Esophagus muscularis mucosa (tissue), 4 donors: Measurements from ENCODE around the gene PTPN18. TPM values are rescaled to one million over a fixed set of nuclear protein-coding genes. Genes with fewer than 3 reads are reported as not detected.

ENCODE experiments used
- DNase-seq: peaks from one replicate; pipeline ENCODE4 v3.0.0-alpha.2; 2017; ENCODE audit errors: extremely low spot score
- H3K27ac ChIP-seq, 4 donors: fragments of 200-600 bp; sonication (generic); replicated peaks in 1 of 4; 1 replicate in 3 of 4; 2 replicates in 1 of 4; pipeline ENCODE4 v1.5.1; 2016 to 2019; ENCODE audit warnings: mild to moderate bottlenecking in 1 of 4
- H3K27me3 ChIP-seq, 4 donors: fragments of 200-600 bp; sonication (generic); one replicate each; pipeline versions ENCODE4 v1.5.1 to v1.6.0; 2016 to 2019
- H3K36me3 ChIP-seq, 4 donors: fragments of 200-600 bp; sonication (generic); one replicate each; pipeline ENCODE4 v1.5.1; 2016 to 2019
- H3K4me1 ChIP-seq, 4 donors: fragments of 200-600 bp; sonication (generic); one replicate each; pipeline ENCODE4 v1.5.1; 2016 to 2019
- H3K4me3 ChIP-seq, 4 donors: fragments of 200-600 bp; sonication (generic); 1 replicate in 2 of 4; 2 replicates in 2 of 4; pipeline ENCODE4 v1.5.1; 2016 to 2019; ENCODE audit warnings: mild to moderate bottlenecking in 4 of 4, moderate library complexity in 1 of 4
- H3K9me3 ChIP-seq, 4 donors: fragments of 200-600 bp; sonication (generic); 1 replicate in 3 of 4; 2 replicates in 1 of 4; pipeline ENCODE4 v1.5.1; 2016 to 2019
- EP300 ChIP-seq: sonication (generic); formaldehyde crosslinking; IDR thresholded peaks from one replicate; pipeline ENCODE4 v1.6.1; 2017; ENCODE audit warnings: antibody characterized with exemption
- POLR2A ChIP-seq: fragments of 450-650 bp; IDR thresholded peaks from one replicate; pipeline ENCODE4 v1.6.1; 2017; ENCODE audit warnings: antibody characterized with exemption, moderate library complexity, mild to moderate bottlenecking, low read depth
- POLR2AphosphoS5 ChIP-seq, 2 donors: sonication (generic); formaldehyde crosslinking; IDR thresholded peaks; one replicate each; pipeline ENCODE4 v1.6.1; 2017; ENCODE audit warnings: antibody characterized with exemption in 2 of 2
- WGBS: methylation state at CpG from one replicate; pipeline ENCODE4 v1.1.5; 2018; 5-methylcytosine and 5-hydroxymethylcytosine counted together
- intact Hi-C: fragments of 100-400 bp; cut with DNase I; formaldehyde crosslinking; loops from one replicate; pipeline ENCODE4 v1.15.1; 2023
- total RNA-seq, 4 donors: library from RNA; depleted of rRNA; stranded (reverse); fragments of >200 nt; gene quantifications; one replicate each; pipeline versions ENCODE4 v1.1.0 to v1.2.1, GENCODE V29; 2016
- TF ChIP-seq, protein P1 (sequence below), 3 experiments: fragments of 200-600 bp in 2 of 3; fragments of 450-650 bp in 1 of 3; sonication (generic) in 2 of 3; IDR thresholded peaks; one replicate each; pipeline ENCODE4 v1.5.1; 2017 to 2019; ENCODE audit warnings: antibody characterized with exemption in 3 of 3, mild to moderate bottlenecking in 2 of 3, moderate library complexity in 1 of 3

PTPN18 gene, protein sequence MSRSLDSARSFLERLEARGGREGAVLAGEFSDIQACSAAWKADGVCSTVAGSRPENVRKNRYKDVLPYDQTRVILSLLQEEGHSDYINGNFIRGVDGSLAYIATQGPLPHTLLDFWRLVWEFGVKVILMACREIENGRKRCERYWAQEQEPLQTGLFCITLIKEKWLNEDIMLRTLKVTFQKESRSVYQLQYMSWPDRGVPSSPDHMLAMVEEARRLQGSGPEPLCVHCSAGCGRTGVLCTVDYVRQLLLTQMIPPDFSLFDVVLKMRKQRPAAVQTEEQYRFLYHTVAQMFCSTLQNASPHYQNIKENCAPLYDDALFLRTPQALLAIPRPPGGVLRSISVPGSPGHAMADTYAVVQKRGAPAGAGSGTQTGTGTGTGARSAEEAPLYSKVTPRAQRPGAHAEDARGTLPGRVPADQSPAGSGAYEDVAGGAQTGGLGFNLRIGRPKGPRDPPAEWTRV
- 10 to 100 TPM; 36.6 to 60.2 (median 50.3) TPM for total RNA-seq

DNA sequence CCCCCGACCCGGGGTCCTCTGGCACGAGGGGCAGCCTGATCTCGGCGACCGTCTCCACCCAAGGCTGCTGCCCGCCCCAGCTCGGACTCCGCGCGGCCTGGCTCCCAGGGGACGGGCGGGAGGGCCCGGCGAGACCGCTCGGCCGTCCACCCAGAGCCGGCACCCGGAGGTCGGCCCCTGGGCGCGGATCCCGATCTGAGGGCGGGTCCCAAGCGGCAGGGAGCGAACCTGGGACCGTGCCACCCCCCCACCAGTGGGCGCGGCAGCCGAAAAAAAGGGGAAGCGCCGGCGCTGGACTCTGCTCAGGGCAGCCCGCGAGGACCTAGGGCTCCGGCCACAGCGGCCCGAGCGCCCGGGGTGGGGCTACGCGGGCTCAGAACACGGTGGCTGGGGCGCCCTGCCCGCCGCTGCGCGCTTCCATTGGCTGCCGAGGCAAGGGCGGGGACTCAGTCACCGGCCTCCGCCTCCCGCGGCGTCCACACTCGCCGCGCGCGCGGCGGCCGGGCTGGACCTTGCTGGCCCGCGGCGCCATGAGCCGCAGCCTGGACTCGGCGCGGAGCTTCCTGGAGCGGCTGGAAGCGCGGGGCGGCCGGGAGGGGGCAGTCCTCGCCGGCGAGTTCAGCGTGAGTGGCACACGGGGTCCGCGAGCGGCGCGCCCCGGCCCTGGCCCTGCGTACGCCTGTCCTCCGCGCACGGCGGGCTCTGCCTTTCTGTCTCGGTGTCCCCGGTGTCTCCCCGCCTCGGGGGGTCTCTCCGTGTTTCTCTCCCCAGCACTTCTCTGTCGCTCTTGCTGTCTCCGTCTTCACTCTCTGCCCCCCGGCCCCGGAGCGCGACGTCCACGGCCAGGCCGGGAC, at the start of gene PTPN18:
Gene PTPN18 (plus strand): TSS at position 479 of the 854 bp plus-strand sequence. CDS start 52 bp downstream, at position 531.
- Histone ChIP-seq H3K27me3 (no peaks in the 10 kb centered on the region), H3K4me1 (peaks cover 19 to 47% (median 33%) of the 10 kb centered on the region in 4 donors), H3K27ac (peak within 1 kb of the TSS; percentile 82 to 89 (median 88)), H3K36me3 (peaks cover 0 to 5% (median 0%) of the 10 kb centered on the region in 4 donors), H3K9me3 (no peaks in the 10 kb centered on the region), H3K4me3 (peak within 1 kb of the TSS; percentile 82 to 93 (median 86))
- WGBS = 0% methylated on average over 2 of the region's 107 CpGs
- intact Hi-C loops = loop anchor here (2.0 kb wide), 1 partner anchor 17 kb away; no protein-coding TSS in a partner anchor
- TF ChIP-seq POLR2A (peak; percentile 37), EP300 (no peak), POLR2AphosphoS5 (IDR thresholded peaks at IDR 0.05) (peak; percentile 58 to 82)
- TF ChIP-seq, protein P1, sequence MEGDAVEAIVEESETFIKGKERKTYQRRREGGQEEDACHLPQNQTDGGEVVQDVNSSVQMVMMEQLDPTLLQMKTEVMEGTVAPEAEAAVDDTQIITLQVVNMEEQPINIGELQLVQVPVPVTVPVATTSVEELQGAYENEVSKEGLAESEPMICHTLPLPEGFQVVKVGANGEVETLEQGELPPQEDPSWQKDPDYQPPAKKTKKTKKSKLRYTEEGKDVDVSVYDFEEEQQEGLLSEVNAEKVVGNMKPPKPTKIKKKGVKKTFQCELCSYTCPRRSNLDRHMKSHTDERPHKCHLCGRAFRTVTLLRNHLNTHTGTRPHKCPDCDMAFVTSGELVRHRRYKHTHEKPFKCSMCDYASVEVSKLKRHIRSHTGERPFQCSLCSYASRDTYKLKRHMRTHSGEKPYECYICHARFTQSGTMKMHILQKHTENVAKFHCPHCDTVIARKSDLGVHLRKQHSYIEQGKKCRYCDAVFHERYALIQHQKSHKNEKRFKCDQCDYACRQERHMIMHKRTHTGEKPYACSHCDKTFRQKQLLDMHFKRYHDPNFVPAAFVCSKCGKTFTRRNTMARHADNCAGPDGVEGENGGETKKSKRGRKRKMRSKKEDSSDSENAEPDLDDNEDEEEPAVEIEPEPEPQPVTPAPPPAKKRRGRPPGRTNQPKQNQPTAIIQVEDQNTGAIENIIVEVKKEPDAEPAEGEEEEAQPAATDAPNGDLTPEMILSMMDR (IDR thresholded peaks at IDR 0.05) = peak; percentile 61 to 70 (median 64)
- peak; percentile 94 for DNase-seq

DNA sequence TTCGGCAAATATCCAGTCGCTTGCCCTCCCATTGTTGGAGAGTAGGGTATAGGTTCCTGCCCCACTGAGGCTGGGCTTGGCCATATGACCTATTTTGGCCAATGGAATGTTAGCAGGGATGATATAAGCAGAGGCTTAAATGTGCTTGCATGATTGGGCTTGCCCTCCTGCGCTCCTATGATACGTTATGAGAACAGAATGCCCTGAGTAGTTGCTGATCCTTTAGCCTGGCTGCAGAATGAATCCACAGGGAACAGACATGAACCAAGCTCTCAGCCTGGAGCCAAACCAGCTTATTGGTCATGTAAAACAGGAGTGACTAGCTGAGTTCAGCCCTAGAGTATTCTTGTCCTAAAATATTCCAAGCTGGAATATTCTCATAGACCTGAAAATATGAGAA, 48.0 kb upstream of the PTPN18 start:
- TF ChIP-seq POLR2AphosphoS5 (IDR thresholded peaks at IDR 0.05) = no peak
- no peak for TF ChIP-seq EP300
- TF ChIP-seq POLR2A = no peak
- TF ChIP-seq, protein P1 (IDR thresholded peaks at IDR 0.05) = no peak
- DNase-seq = no peak
- 89% methylated on average over 4 of the region's 4 CpGs for WGBS
- Histone ChIP-seq H3K27ac (no peak overlapping the region), H3K4me1 (no peaks in the 10 kb centered on the region), H3K36me3 (no peaks in the 10 kb centered on the region), H3K9me3 (no peaks in the 10 kb centered on the region), H3K27me3 (peaks cover 0 to 6% (median 0%) of the 10 kb centered on the region in 4 donors), H3K4me3 (no peak overlapping the region)
- intact Hi-C loops = no loop called here

DNA sequence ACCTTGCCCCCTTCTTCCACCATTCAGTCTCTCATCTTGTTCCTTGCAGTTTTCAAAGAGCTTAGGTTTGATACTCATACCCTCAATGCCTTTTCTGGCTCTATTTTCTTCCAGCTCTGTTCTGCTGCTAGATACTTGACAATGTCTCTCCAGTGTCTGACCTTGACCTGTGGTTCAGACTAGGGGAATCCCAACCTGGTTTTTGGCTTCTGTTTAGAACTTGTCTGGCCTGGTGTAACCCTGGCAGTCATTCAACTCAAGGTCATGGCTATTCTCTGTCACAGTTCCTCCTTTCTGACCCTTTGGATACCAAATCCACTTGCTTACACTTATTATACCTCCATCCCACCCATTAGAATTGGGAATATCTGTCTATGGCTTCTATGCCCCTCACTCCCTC, 45.0 kb upstream of the PTPN18 start:
- no peaks in the 10 kb centered on the region for H3K4me1 ChIP-seq
- H3K36me3 ChIP-seq = no peaks in the 10 kb centered on the region
- no peaks in the 10 kb centered on the region for H3K9me3 ChIP-seq
- H3K27me3 ChIP-seq = peaks cover 0 to 26% (median 0%) of the 10 kb centered on the region in 4 donors
- intact Hi-C loops = no loop called here
- no peak for DNase-seq
- H3K27ac ChIP-seq = no peak overlapping the region
- TF ChIP-seq, protein P1 (IDR thresholded peaks at IDR 0.05) = no peak
- TF ChIP-seq EP300 = no peak
- no peak for TF ChIP-seq POLR2A
- no peak for TF ChIP-seq POLR2AphosphoS5 (IDR thresholded peaks at IDR 0.05)
- no peak overlapping the region for H3K4me3 ChIP-seq

DNA sequence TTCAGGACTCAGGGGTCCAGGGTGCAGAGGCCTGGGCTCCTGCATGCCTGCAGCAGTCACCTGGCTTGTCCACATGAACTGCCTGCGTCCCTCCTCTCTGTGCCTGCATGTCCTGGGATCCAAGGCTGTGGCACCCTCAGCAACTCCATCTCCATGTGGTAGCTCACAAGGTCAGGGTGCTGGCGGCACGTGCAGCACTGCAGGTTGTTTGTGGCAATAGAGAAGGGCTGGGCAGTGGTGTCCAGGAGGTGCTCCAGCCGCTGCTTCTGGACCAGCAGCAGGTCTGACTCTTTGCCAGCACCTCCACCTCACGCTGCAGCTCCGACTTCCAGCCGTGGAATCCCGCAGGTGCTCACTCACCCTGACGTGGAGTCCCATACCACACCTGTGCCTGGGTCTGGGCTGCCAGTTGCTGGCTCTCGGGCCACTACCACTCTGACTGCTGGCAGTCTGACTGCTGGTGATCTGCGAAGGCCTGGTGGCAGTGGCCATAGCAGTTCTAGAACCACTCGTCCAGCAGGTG, 42.0 kb upstream of the PTPN18 start:
- 87% methylated on average over 8 of the region's 12 CpGs for WGBS
- peaks cover 0 to 28% (median 0%) of the 10 kb centered on the region in 4 donors for H3K27me3 ChIP-seq
- no peaks in the 10 kb centered on the region for H3K4me1 ChIP-seq
- DNase-seq = no peak
- no peak overlapping the region for H3K27ac ChIP-seq
- no peaks in the 10 kb centered on the region for H3K9me3 ChIP-seq
- TF ChIP-seq, protein P1 (IDR thresholded peaks at IDR 0.05) = no peak
- TF ChIP-seq EP300 (no peak), POLR2A (no peak), POLR2AphosphoS5 (IDR thresholded peaks at IDR 0.05) (no peak)
- H3K36me3 ChIP-seq = no peaks in the 10 kb centered on the region
- intact Hi-C loops = no loop called here
- H3K4me3 ChIP-seq = no peak overlapping the region
